Stimulated activated CD4-positive, alpha-beta T cell treated with anti-CD3 and anti-CD28 coated beads, Interleukin-2, amount 100 ng/mL, for 24 hours (primary cell): ENCODE measurements around the gene SLC2A10.

Experiments
- DNase-seq, 2 donors: peaks; one replicate each; pipeline ENCODE4 v3.0.0-alpha.2; 2020

The SLC2A10 gene

GRCh38 chr20:46771195-46771588 lies 61.7 kb downstream of the SLC2A10 start:
- DNase-seq, result no peak

- no peak for DNase-seq
Observed at GRCh38 chr20:46772901-46773300, 63.5 kb downstream of the SLC2A10 start.

GRCh38 chr20:46773680-46774079 lies 64.2 kb downstream of the SLC2A10 start:
- no peak for DNase-seq

GRCh38 chr20:46774236-46774635 lies 64.8 kb downstream of the SLC2A10 start:
- no peak for DNase-seq

- no peak for DNase-seq
Observed at GRCh38 chr20:46774943-46775560, 65.6 kb downstream of the SLC2A10 start.

- no peak for DNase-seq
Observed at GRCh38 chr20:46775806-46776205, 66.4 kb downstream of the SLC2A10 start.

- no peak for DNase-seq
Observed at GRCh38 chr20:46777331-46777730, 67.9 kb downstream of the SLC2A10 start.

GRCh38 chr20:46779831-46780230 lies 70.4 kb downstream of the SLC2A10 start:
- no peak for DNase-seq

- no peak for DNase-seq
Observed at GRCh38 chr20:46784436-46785127, 75.1 kb downstream of the SLC2A10 start.
